ENCODE data around the gene RIOK2.
"Not testable (repeated sequence)": the region's sequence is repeated elsewhere in the genome, so short reads cannot be mapped to it uniquely, and the experiment has no call there.

Gene RIOK2

GRCh38 chr5:97150401-97150800 is 32.6 kb downstream of the RIOK2 start:
- Mint-ChIP-seq H3K27ac (no peak overlapping the region), H3K9me3 (no peaks in the 10 kb centered on the region), H3K4me3 (no peak overlapping the region), H3K36me3 (ENCODE audit: low read depth) (no peaks in the 10 kb centered on the region), H3K4me1 (ENCODE audit: low read depth) (peaks cover 2% of the 10 kb centered on the region), H3K27me3 (no peaks in the 10 kb centered on the region)
- no peak for DNase-seq

- H3K9me3 Mint-ChIP-seq = no peaks in the 10 kb centered on the region
- peaks cover 2% of the 10 kb centered on the region for H3K4me1 Mint-ChIP-seq (ENCODE audit: low read depth)
- H3K36me3 Mint-ChIP-seq (ENCODE audit: low read depth) = no peaks in the 10 kb centered on the region
- no peak for DNase-seq
- H3K4me3 Mint-ChIP-seq = no peak overlapping the region
- H3K27ac Mint-ChIP-seq = no peak overlapping the region
- H3K27me3 Mint-ChIP-seq = no peaks in the 10 kb centered on the region
These were observed 33.3 kb downstream of the RIOK2 start for GRCh38 chr5:97149709-97150108.

GRCh38 chr5:97148288-97148687 is 34.8 kb downstream of the RIOK2 start:
- H3K27ac Mint-ChIP-seq = no peak overlapping the region
- H3K4me3 Mint-ChIP-seq = no peak overlapping the region
- no peaks in the 10 kb centered on the region for H3K36me3 Mint-ChIP-seq (ENCODE audit: low read depth)
- no peaks in the 10 kb centered on the region for H3K27me3 Mint-ChIP-seq
- no peak for DNase-seq
- no peaks in the 10 kb centered on the region for H3K9me3 Mint-ChIP-seq
- H3K4me1 Mint-ChIP-seq (ENCODE audit: low read depth) = peaks cover 2% of the 10 kb centered on the region

- no peaks in the 10 kb centered on the region for H3K36me3 Mint-ChIP-seq (ENCODE audit: low read depth)
- H3K4me3 Mint-ChIP-seq = no peak overlapping the region
- H3K9me3 Mint-ChIP-seq = no peaks in the 10 kb centered on the region
- no peak for DNase-seq
- H3K27me3 Mint-ChIP-seq = peaks cover 5% of the 10 kb centered on the region
- H3K4me1 Mint-ChIP-seq (ENCODE audit: low read depth) = no peaks in the 10 kb centered on the region
- no peak overlapping the region for H3K27ac Mint-ChIP-seq
These were observed 39.3 kb downstream of the RIOK2 start for GRCh38 chr5:97143704-97144103.

GRCh38 chr5:97142521-97143254 is 40.4 kb downstream of the RIOK2 start, which contains the start of gene LIX1:
LIX1 (minus strand) TSS chr5:97142611; CDS start chr5:97142576, 35 bp downstream.
- Mint-ChIP-seq H3K4me1 (ENCODE audit: low read depth) (no peaks in the 10 kb centered on the region), H3K4me3 (no peak within 1 kb of the TSS), H3K27me3 (peaks cover 5% of the 10 kb centered on the region), H3K36me3 (ENCODE audit: low read depth) (no peaks in the 10 kb centered on the region), H3K9me3 (no peaks in the 10 kb centered on the region), H3K27ac (no peak within 1 kb of the TSS)
- no peak for DNase-seq

GRCh38 chr5:97141539-97141938 is 41.5 kb downstream of the RIOK2 start:
- no peak overlapping the region for H3K4me3 Mint-ChIP-seq
- no peak for DNase-seq
- no peaks in the 10 kb centered on the region for H3K4me1 Mint-ChIP-seq (ENCODE audit: low read depth)
- peaks cover 5% of the 10 kb centered on the region for H3K27me3 Mint-ChIP-seq
- H3K27ac Mint-ChIP-seq = no peak overlapping the region
- no peaks in the 10 kb centered on the region for H3K36me3 Mint-ChIP-seq (ENCODE audit: low read depth)
- H3K9me3 Mint-ChIP-seq = no peaks in the 10 kb centered on the region

- no peaks in the 10 kb centered on the region for H3K36me3 Mint-ChIP-seq (ENCODE audit: low read depth)
- no peak overlapping the region for H3K4me3 Mint-ChIP-seq
- H3K4me1 Mint-ChIP-seq (ENCODE audit: low read depth) = peaks cover under 1% of the 10 kb centered on the region
- no peaks in the 10 kb centered on the region for H3K9me3 Mint-ChIP-seq
- DNase-seq = no peak
- H3K27me3 Mint-ChIP-seq = peaks cover 5% of the 10 kb centered on the region
- no peak overlapping the region for H3K27ac Mint-ChIP-seq
These were observed 42.0 kb downstream of the RIOK2 start for GRCh38 chr5:97141031-97141430.

GRCh38 chr5:97140250-97140649 is 42.8 kb downstream of the RIOK2 start:
- H3K27ac Mint-ChIP-seq; DNase-seq; H3K4me1 Mint-ChIP-seq (ENCODE audit: low read depth); H3K27me3 Mint-ChIP-seq; H3K4me3 Mint-ChIP-seq; H3K9me3 Mint-ChIP-seq; H3K36me3 Mint-ChIP-seq (ENCODE audit: low read depth): not testable (repeated sequence)

- Mint-ChIP-seq H3K4me1 (ENCODE audit: low read depth) (peaks cover 6% of the 10 kb centered on the region), H3K27ac (no peak overlapping the region), H3K4me3 (no peak overlapping the region), H3K9me3 (no peaks in the 10 kb centered on the region), H3K36me3 (ENCODE audit: low read depth) (no peaks in the 10 kb centered on the region), H3K27me3 (peaks cover 5% of the 10 kb centered on the region)
- no peak for DNase-seq
These were observed 46.6 kb downstream of the RIOK2 start for GRCh38 chr5:97136475-97136874.

GRCh38 chr5:97135868-97136267 is 47.2 kb downstream of the RIOK2 start:
- Mint-ChIP-seq H3K9me3 (no peaks in the 10 kb centered on the region), H3K4me1 (ENCODE audit: low read depth) (peaks cover 7% of the 10 kb centered on the region), H3K4me3 (no peak overlapping the region), H3K27me3 (peaks cover 8% of the 10 kb centered on the region), H3K36me3 (ENCODE audit: low read depth) (no peaks in the 10 kb centered on the region), H3K27ac (no peak overlapping the region)
- no peak for DNase-seq

GRCh38 chr5:97134634-97135033 is 48.4 kb downstream of the RIOK2 start:
- H3K27me3 Mint-ChIP-seq = peaks cover 3% of the 10 kb centered on the region
- H3K9me3 Mint-ChIP-seq = no peaks in the 10 kb centered on the region
- DNase-seq = no peak
- no peaks in the 10 kb centered on the region for H3K36me3 Mint-ChIP-seq (ENCODE audit: low read depth)
- H3K27ac Mint-ChIP-seq = no peak overlapping the region
- H3K4me3 Mint-ChIP-seq = no peak overlapping the region
- peaks cover 7% of the 10 kb centered on the region for H3K4me1 Mint-ChIP-seq (ENCODE audit: low read depth)

- Mint-ChIP-seq H3K9me3 (no peaks in the 10 kb centered on the region), H3K27me3 (peaks cover 3% of the 10 kb centered on the region), H3K36me3 (ENCODE audit: low read depth) (no peaks in the 10 kb centered on the region), H3K4me3 (no peak overlapping the region), H3K4me1 (ENCODE audit: low read depth) (peaks cover 7% of the 10 kb centered on the region), H3K27ac (no peak overlapping the region)
- DNase-seq = no peak
These were observed 49.9 kb downstream of the RIOK2 start for GRCh38 chr5:97133101-97133500.

- no peak overlapping the region for H3K4me3 Mint-ChIP-seq
- DNase-seq = no peak
- H3K4me1 Mint-ChIP-seq (ENCODE audit: low read depth) = peaks cover 9% of the 10 kb centered on the region
- H3K9me3 Mint-ChIP-seq = no peaks in the 10 kb centered on the region
- H3K27ac Mint-ChIP-seq = no peak overlapping the region
- peaks cover 3% of the 10 kb centered on the region for H3K27me3 Mint-ChIP-seq
- H3K36me3 Mint-ChIP-seq (ENCODE audit: low read depth) = no peaks in the 10 kb centered on the region
These were observed 51.1 kb downstream of the RIOK2 start for GRCh38 chr5:97131921-97132320.

GRCh38 chr5:97131139-97131710 is 51.8 kb downstream of the RIOK2 start:
- Mint-ChIP-seq H3K4me1 (ENCODE audit: low read depth) (peaks cover 9% of the 10 kb centered on the region), H3K27me3 (peaks cover 4% of the 10 kb centered on the region), H3K9me3 (no peaks in the 10 kb centered on the region), H3K36me3 (ENCODE audit: low read depth) (no peaks in the 10 kb centered on the region), H3K4me3 (no peak overlapping the region), H3K27ac (no peak overlapping the region)
- DNase-seq = no peak

GRCh38 chr5:97127727-97128126 is 55.3 kb downstream of the RIOK2 start:
- DNase-seq = no peak
- Mint-ChIP-seq H3K36me3 (ENCODE audit: low read depth) (no peaks in the 10 kb centered on the region), H3K27ac (no peak overlapping the region), H3K4me1 (ENCODE audit: low read depth) (peaks cover 3% of the 10 kb centered on the region), H3K9me3 (no peaks in the 10 kb centered on the region), H3K4me3 (no peak overlapping the region), H3K27me3 (peaks cover 6% of the 10 kb centered on the region)

Measured in activated T-cell treated with anti-CD3 and anti-CD28 coated beads, Interleukin-2, amount 50 U/mL, for 24 hours (primary cell).